ENCODE measurements around the gene ABTB1.

ABTB1 gene

GRCh38 chr3:127730171-127730570 lies 57.4 kb downstream of the ABTB1 start:
- no peak overlapping the region for H3K4me3 ChIP-seq (ENCODE audit: low read depth, low read length)
- no peak for TF ChIP-seq CTCF (IDR thresholded peaks at IDR 0.05; ENCODE audit: control insufficient read depth, extremely low read depth, insufficient read depth)
- no peak for DNase-seq (ENCODE audit: low read depth)

Data from LNCaP clone FGC (cell line).